Activated naive CD4-positive, alpha-beta T cell (primary cell): ENCODE data around the gene WWC2.

ENCODE experiments used
- DNase-seq, 4 experiments: peaks; one replicate each; lab custom pipeline; 2025; lab: John Stamatoyannopoulos, UW

The WWC2 gene

GRCh38 chr4:183098723-183099536, at the start of gene WWC2:
WWC2 (plus strand) TSS chr4:183099257; CDS start chr4:183099492, 235 bp downstream.
- DNase-seq: peak; percentile 19 to 60 (median 23)

GRCh38 chr4:183053681-183054080, 45.4 kb upstream of the WWC2 start:
- DNase-seq: no peak

GRCh38 chr4:183057255-183057654, 41.8 kb upstream of the WWC2 start:
- no peak for DNase-seq

- no peak for DNase-seq
Observed at GRCh38 chr4:183059797-183060196, 39.3 kb upstream of the WWC2 start.

- no peak for DNase-seq
Observed at GRCh38 chr4:183068502-183068901, 30.6 kb upstream of the WWC2 start.

- no peak for DNase-seq
Observed at GRCh38 chr4:183071222-183071621, 27.8 kb upstream of the WWC2 start.

GRCh38 chr4:183072176-183072575, 26.9 kb upstream of the WWC2 start:
- no peak for DNase-seq

- DNase-seq: no peak
Observed at GRCh38 chr4:183073838-183074145, 25.3 kb upstream of the WWC2 start.

GRCh38 chr4:183074288-183074990, 24.6 kb upstream of the WWC2 start:
- DNase-seq: no peak

GRCh38 chr4:183078634-183079033, 20.4 kb upstream of the WWC2 start:
- no peak for DNase-seq

GRCh38 chr4:183080372-183081115, 18.5 kb upstream of the WWC2 start:
- DNase-seq: no peak

GRCh38 chr4:183081116-183081469, 18.0 kb upstream of the WWC2 start:
- no peak for DNase-seq

GRCh38 chr4:183082053-183082452, 17.0 kb upstream of the WWC2 start:
- DNase-seq: no peak

- no peak for DNase-seq
Observed at GRCh38 chr4:183094393-183095198, 4.5 kb upstream of the WWC2 start.

- no peak for DNase-seq
Observed at GRCh38 chr4:183095199-183095512, 3.9 kb upstream of the WWC2 start.

GRCh38 chr4:183096276-183096965, 2.6 kb upstream of the WWC2 start:
- DNase-seq: no peak

- DNase-seq: no peak
Observed at GRCh38 chr4:183097231-183098018, 1.6 kb upstream of the WWC2 start.

- peak in 2 of 4 experiments; percentile 3 to 11 for DNase-seq
Observed at GRCh38 chr4:183098019-183098722, 886 bp upstream of the WWC2 start.

GRCh38 chr4:183099537-183100297, 660 bp downstream of the WWC2 start:
- peak in 1 of 4 experiments; percentile 8 for DNase-seq

- no peak for DNase-seq
Observed at GRCh38 chr4:183100298-183100599, 1.2 kb downstream of the WWC2 start.
